AML-193 (cell line): ENCODE results near the gene RIMKLB.
"Not testable (repeated sequence)": the region's sequence is repeated elsewhere in the genome, so short reads cannot be mapped to it uniquely, and the experiment has no call there.

Source experiments
- DNase-seq, 2 experiments: peaks; one replicate each; lab custom pipeline; 2025; lab: John Stamatoyannopoulos, UW

RIMKLB gene

GRCh38 chr12:8818526-8818925 is 120.7 kb downstream of the RIMKLB start:
- no peak for DNase-seq

GRCh38 chr12:8819666-8819980 is 121.8 kb downstream of the RIMKLB start:
- no peak for DNase-seq

- DNase-seq, result not testable (repeated sequence)
Observed at GRCh38 chr12:8820676-8821407, 123.1 kb downstream of the RIMKLB start.

GRCh38 chr12:8821591-8821990 is 123.8 kb downstream of the RIMKLB start:
- no peak for DNase-seq

- DNase-seq, result no peak
Observed at GRCh38 chr12:8822298-8822697, 124.5 kb downstream of the RIMKLB start, which contains the start of gene A2ML1. TSS of gene A2ML1 (plus strand) at chr12:8822621. CDS start at chr12:8822652, 31 bp downstream.

- DNase-seq, result peak in 1 of 2 experiments; percentile 15
Observed at GRCh38 chr12:8823565-8824300, 125.9 kb downstream of the RIMKLB start.

- no peak for DNase-seq
Observed at GRCh38 chr12:8827551-8828256, 129.9 kb downstream of the RIMKLB start.

GRCh38 chr12:8828257-8829124 is 130.7 kb downstream of the RIMKLB start:
- DNase-seq, result no peak

- no peak for DNase-seq
Observed at GRCh38 chr12:8829125-8829518, 131.3 kb downstream of the RIMKLB start.

GRCh38 chr12:8829621-8830020 is 131.8 kb downstream of the RIMKLB start:
- DNase-seq, result no peak

- no peak for DNase-seq
Observed at GRCh38 chr12:8831116-8831515, 133.3 kb downstream of the RIMKLB start.

GRCh38 chr12:8832500-8832899 is 134.7 kb downstream of the RIMKLB start:
- DNase-seq, result no peak
